Neural cell (in vitro differentiated cells): Measurements from ENCODE around the gene MLKL.

Experiments used
- EP300 ChIP-seq: fragments of 450-650 bp; conservative IDR thresholded peaks from 2 replicates; pipeline ENCODE4 v1.6.1; 2014; ENCODE audit warnings: antibody characterized with exemption, mild to moderate bottlenecking, moderate library complexity; ENCODE audit not compliant: poor library complexity, severe bottlenecking
- EZH2 ChIP-seq: fragments of 200-600, 300-800 bp; shearing (Covaris generic), sonication (generic); IDR thresholded peaks from 2 replicates; pipeline ENCODE4 v1.6.1; 2014; ENCODE audit warnings: antibody characterized with exemption, low read length, borderline replicate concordance, mild to moderate bottlenecking; ENCODE audit not compliant: insufficient read depth, poor library complexity, severe bottlenecking
- MXI1 ChIP-seq: fragments of 450-650 bp; conservative IDR thresholded peaks from 2 replicates; pipeline ENCODE4 v1.6.1; 2014; ENCODE audit warnings: antibody characterized with exemption, mild to moderate bottlenecking; ENCODE audit not compliant: poor library complexity, severe bottlenecking
- POLR2AphosphoS5 ChIP-seq: IDR thresholded peaks from 2 replicates; pipeline ENCODE4 v1.6.1; 2012
- SMC3 ChIP-seq: fragments of 450-650 bp; conservative IDR thresholded peaks from 2 replicates; pipeline ENCODE4 v1.6.1; 2014; ENCODE audit warnings: antibody characterized with exemption, mild to moderate bottlenecking, moderate library complexity; ENCODE audit not compliant: poor library complexity
- TAF1 ChIP-seq: IDR thresholded peaks from 2 replicates; pipeline ENCODE4 v1.6.1; 2012; ENCODE audit warnings: low read depth
- TF ChIP-seq, protein P1 (sequence below): fragments of 450-650 bp; IDR thresholded peaks from 2 replicates; pipeline ENCODE4 v1.5.1; 2014; ENCODE audit warnings: antibody characterized with exemption, mild to moderate bottlenecking, moderate library complexity; ENCODE audit not compliant: poor library complexity, severe bottlenecking
- TF ChIP-seq, protein P2 (sequence below): IDR thresholded peaks from 2 replicates; pipeline ENCODE4 v1.6.1; 2012; ENCODE audit warnings: borderline replicate concordance

DNA sequence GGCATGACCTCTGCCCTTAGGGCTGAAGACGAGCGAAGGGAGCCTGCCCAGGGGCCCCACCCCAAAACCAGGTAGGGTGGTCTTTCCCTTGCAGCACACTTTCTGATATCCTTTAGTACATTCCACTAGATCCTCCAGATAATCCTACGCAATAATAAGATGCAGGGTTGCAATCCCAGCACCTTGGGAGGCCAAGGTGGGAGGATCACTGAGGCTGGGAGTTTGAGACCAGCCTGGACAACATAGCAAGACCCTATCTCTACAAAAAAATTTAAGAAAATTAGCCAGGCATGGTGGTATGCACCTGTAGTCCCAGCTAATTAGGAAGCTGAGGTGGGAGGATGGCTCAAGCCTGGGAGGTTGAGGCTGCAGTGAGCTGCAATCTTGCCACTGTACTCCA lies 34.9 kb upstream of the MLKL start:
- TF ChIP-seq EP300, result no peak
- no peak for TF ChIP-seq SMC3
- TF ChIP-seq MXI1, result no peak
- TF ChIP-seq, protein P1, sequence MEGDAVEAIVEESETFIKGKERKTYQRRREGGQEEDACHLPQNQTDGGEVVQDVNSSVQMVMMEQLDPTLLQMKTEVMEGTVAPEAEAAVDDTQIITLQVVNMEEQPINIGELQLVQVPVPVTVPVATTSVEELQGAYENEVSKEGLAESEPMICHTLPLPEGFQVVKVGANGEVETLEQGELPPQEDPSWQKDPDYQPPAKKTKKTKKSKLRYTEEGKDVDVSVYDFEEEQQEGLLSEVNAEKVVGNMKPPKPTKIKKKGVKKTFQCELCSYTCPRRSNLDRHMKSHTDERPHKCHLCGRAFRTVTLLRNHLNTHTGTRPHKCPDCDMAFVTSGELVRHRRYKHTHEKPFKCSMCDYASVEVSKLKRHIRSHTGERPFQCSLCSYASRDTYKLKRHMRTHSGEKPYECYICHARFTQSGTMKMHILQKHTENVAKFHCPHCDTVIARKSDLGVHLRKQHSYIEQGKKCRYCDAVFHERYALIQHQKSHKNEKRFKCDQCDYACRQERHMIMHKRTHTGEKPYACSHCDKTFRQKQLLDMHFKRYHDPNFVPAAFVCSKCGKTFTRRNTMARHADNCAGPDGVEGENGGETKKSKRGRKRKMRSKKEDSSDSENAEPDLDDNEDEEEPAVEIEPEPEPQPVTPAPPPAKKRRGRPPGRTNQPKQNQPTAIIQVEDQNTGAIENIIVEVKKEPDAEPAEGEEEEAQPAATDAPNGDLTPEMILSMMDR, result no peak
- TF ChIP-seq EZH2, result no peak
- no peak for TF ChIP-seq TAF1
- TF ChIP-seq POLR2AphosphoS5, result no peak
- TF ChIP-seq, protein P2, sequence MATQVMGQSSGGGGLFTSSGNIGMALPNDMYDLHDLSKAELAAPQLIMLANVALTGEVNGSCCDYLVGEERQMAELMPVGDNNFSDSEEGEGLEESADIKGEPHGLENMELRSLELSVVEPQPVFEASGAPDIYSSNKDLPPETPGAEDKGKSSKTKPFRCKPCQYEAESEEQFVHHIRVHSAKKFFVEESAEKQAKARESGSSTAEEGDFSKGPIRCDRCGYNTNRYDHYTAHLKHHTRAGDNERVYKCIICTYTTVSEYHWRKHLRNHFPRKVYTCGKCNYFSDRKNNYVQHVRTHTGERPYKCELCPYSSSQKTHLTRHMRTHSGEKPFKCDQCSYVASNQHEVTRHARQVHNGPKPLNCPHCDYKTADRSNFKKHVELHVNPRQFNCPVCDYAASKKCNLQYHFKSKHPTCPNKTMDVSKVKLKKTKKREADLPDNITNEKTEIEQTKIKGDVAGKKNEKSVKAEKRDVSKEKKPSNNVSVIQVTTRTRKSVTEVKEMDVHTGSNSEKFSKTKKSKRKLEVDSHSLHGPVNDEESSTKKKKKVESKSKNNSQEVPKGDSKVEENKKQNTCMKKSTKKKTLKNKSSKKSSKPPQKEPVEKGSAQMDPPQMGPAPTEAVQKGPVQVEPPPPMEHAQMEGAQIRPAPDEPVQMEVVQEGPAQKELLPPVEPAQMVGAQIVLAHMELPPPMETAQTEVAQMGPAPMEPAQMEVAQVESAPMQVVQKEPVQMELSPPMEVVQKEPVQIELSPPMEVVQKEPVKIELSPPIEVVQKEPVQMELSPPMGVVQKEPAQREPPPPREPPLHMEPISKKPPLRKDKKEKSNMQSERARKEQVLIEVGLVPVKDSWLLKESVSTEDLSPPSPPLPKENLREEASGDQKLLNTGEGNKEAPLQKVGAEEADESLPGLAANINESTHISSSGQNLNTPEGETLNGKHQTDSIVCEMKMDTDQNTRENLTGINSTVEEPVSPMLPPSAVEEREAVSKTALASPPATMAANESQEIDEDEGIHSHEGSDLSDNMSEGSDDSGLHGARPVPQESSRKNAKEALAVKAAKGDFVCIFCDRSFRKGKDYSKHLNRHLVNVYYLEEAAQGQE, result no peak
